Neuronal stem cell (in vitro differentiated cells): ENCODE measurements around the gene C1orf74.
A peak's percentile ranks its signal among the peaks of the same experiment; 100 is the strongest.

Source experiments
- DNase-seq: peaks from one replicate; pipeline ENCODE4 v3.0.0-alpha.2; 2013; ENCODE audit warnings: low spot score
- H2AFZ ChIP-seq: one replicate; pipeline ENCODE4 v1.6.1; 2013; ENCODE audit warnings: mild to moderate bottlenecking, low read length, inconsistent platforms
- H2AK5ac ChIP-seq: 2 replicates; pipeline ENCODE4 v1.6.1; 2013; ENCODE audit warnings: low read depth, mild to moderate bottlenecking, inconsistent platforms, low read length, moderate library complexity, mixed read lengths
- H2BK120ac ChIP-seq: 2 replicates; pipeline ENCODE4 v1.6.1; 2013; ENCODE audit warnings: low read depth, mild to moderate bottlenecking, inconsistent platforms, low read length, moderate library complexity, mixed read lengths
- H2BK12ac ChIP-seq: one replicate; pipeline ENCODE4 v1.6.1; 2013; ENCODE audit warnings: low read length, inconsistent platforms
- H2BK15ac ChIP-seq: 2 replicates; pipeline ENCODE4 v1.6.1; 2013; ENCODE audit warnings: mild to moderate bottlenecking, low read length, inconsistent platforms, mixed read lengths
- H2BK5ac ChIP-seq: one replicate; pipeline ENCODE4 v1.6.1; 2013; ENCODE audit warnings: inconsistent platforms, mild to moderate bottlenecking, low read length, moderate library complexity
- H3K14ac ChIP-seq: one replicate; pipeline ENCODE4 v1.6.1; 2013; ENCODE audit warnings: low read length, inconsistent platforms
- H3K18ac ChIP-seq: 2 replicates; pipeline ENCODE4 v1.6.1; 2013; ENCODE audit warnings: low read length, inconsistent platforms
- H3K23ac ChIP-seq: 2 replicates; pipeline ENCODE4 v1.6.1; 2013; ENCODE audit warnings: low read depth, mild to moderate bottlenecking, mixed read lengths, low read length, inconsistent platforms; ENCODE audit not compliant: poor library complexity
- H3K27ac ChIP-seq: replicated peaks from 3 replicates; pipeline ENCODE4 v1.5.1; 2013; ENCODE audit warnings: low read length, inconsistent platforms
- H3K27me3 ChIP-seq, 3 experiments: 2 replicates each; pipeline ENCODE4 v1.6.1; 2013; ENCODE audit warnings: low read length in 3 of 3, mild to moderate bottlenecking in 2 of 3, inconsistent platforms in 1 of 3, low read depth in 1 of 3, mixed read lengths in 1 of 3, moderate library complexity in 1 of 3; ENCODE audit not compliant: control insufficient read depth in 3 of 3, insufficient read depth in 3 of 3
- H3K36me3 ChIP-seq, 2 donors: replicated peaks in 1 of 2; 2 replicates each; pipeline ENCODE4 v1.6.1; 2013; ENCODE audit warnings: low read length in 2 of 2; ENCODE audit not compliant: control insufficient read depth in 2 of 2, insufficient read depth in 2 of 2
- H3K4ac ChIP-seq: 2 replicates; pipeline ENCODE4 v1.6.1; 2013; ENCODE audit warnings: inconsistent platforms, mild to moderate bottlenecking, low read length, moderate library complexity
- H3K4me1 ChIP-seq, 2 donors: 1 replicate in 1 of 2; 2 replicates in 1 of 2; pipeline ENCODE4 v1.6.1; 2013; ENCODE audit warnings: low read length in 2 of 2, low read depth in 1 of 2; ENCODE audit not compliant: control insufficient read depth in 2 of 2, insufficient read depth in 1 of 2
- H3K4me2 ChIP-seq: one replicate; pipeline ENCODE4 v1.6.1; 2013; ENCODE audit warnings: mild to moderate bottlenecking, low read length, inconsistent platforms; ENCODE audit not compliant: insufficient read depth, poor library complexity, severe bottlenecking
- H3K4me3 ChIP-seq, 2 donors: 2 replicates each; pipeline ENCODE4 v1.5.1; 2013; ENCODE audit warnings: low read length in 2 of 2, mild to moderate bottlenecking in 2 of 2, inconsistent platforms in 1 of 2, moderate library complexity in 1 of 2
- H3K79me1 ChIP-seq: one replicate; pipeline ENCODE4 v1.6.1; 2013; ENCODE audit warnings: low read depth, mild to moderate bottlenecking, inconsistent platforms, low read length, moderate library complexity
- H3K9ac ChIP-seq: one replicate; pipeline ENCODE4 v1.6.1; 2013; ENCODE audit warnings: mild to moderate bottlenecking, low read depth, low read length, inconsistent platforms; ENCODE audit not compliant: poor library complexity
- H3K9me3 ChIP-seq, 2 donors: replicated peaks in 1 of 2; 2 replicates each; pipeline versions ENCODE3 to v1.6.1; 2013; ENCODE audit warnings: low read length in 2 of 2, mild to moderate bottlenecking in 2 of 2, inconsistent platforms in 1 of 2, low read depth in 1 of 2, mixed read lengths in 1 of 2, moderate library complexity in 1 of 2; ENCODE audit not compliant: control insufficient read depth in 2 of 2, insufficient read depth in 1 of 2
- H4K8ac ChIP-seq: one replicate; pipeline ENCODE4 v1.6.1; 2013; ENCODE audit warnings: low read depth, mild to moderate bottlenecking, inconsistent platforms, low read length, moderate library complexity
- H4K91ac ChIP-seq: one replicate; pipeline ENCODE4 v1.6.1; 2013; ENCODE audit warnings: low read length, low read depth, mild to moderate bottlenecking, inconsistent platforms; ENCODE audit not compliant: poor library complexity
- WGBS, 2 donors: extraction: QIAGEN DNeasy Blood & Tissue Kit; methylation state at CpG; one replicate each; pipeline ENCODE4 v1.1.7; 2013; ENCODE audit warnings: missing lambda C conversion rate in 2 of 2, mixed read lengths in 1 of 2; ENCODE audit not compliant: insufficient read length in 2 of 2, insufficient replicate concordance in 1 of 2; ENCODE audit errors: extremely low coverage in 2 of 2; 5-methylcytosine and 5-hydroxymethylcytosine counted together

Gene C1orf74

DNA sequence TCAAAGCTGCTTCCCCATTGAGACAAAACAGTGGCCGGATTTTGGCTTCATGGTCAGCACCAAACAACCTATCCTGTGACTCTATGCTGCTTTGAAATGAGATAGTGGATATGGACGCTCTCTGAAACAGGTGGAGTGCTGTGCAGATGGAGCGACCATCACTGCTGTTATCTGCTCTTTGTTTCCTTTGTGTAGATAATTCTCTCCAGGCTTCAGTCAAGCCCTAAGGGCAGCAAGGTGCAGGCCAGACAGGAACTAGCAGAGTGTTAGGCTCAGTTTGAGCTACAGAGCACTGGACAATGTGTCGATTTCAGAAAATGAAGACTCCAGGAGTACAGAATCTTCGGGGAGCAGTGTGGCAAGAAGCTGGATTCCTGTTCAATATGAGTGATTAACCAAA lies 26.4 kb upstream of the C1orf74 start:
- Histone ChIP-seq H3K14ac (no peak overlapping the region), H2AK5ac (no peak overlapping the region), H3K36me3 (no peaks in the 10 kb centered on the region), H2BK15ac (no peak overlapping the region), H3K9ac (no peak overlapping the region), H2BK12ac (no peak overlapping the region), H4K91ac (no peak overlapping the region), H3K4ac (no peak overlapping the region), H3K4me2 (no peak overlapping the region), H3K27ac (no peak overlapping the region), H3K79me1 (no peaks in the 10 kb centered on the region), H2BK5ac (no peak overlapping the region), H3K4me1 (peaks cover 4 to 7% of the 10 kb centered on the region in 2 donors), H3K23ac (no peak overlapping the region), H3K9me3 (peaks cover 0 to under 1% of the 10 kb centered on the region in 2 donors), H2BK120ac (no peak overlapping the region), H4K8ac (no peak overlapping the region), H3K18ac (no peak overlapping the region), H2AFZ (peak overlapping the region; percentile 73), H3K4me3 (no peak overlapping the region), H3K27me3 (peaks cover 0 to 35% (median 1%) of the 10 kb centered on the region in 3 experiments)
- WGBS, 2 donors = no CpG with 5 or more reads among the region's 5 CpGs
- DNase-seq = no peak

DNA sequence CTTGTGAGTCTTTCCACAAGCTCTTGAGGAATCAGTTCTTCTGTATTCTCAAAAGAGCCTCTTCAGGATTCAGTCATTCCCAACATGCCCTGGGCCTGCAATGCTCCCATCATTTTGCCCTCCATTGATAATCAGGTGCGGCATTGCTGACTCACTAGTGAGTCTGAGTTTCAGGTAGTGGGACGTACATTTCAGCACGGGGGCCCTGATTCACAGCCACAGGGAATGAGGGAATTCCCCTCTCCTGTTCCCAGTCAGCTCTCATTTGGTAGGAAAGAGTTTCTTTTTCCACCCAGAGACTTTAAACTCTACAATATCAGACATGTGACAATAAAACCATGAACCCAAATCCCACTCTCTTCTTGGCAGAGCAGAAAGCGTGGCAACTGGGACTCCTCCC lies 25.3 kb upstream of the C1orf74 start:
- no peak overlapping the region for H2BK15ac ChIP-seq
- no peak overlapping the region for H3K18ac ChIP-seq
- H3K9me3 ChIP-seq = peaks cover 0 to 4% of the 10 kb centered on the region in 2 donors
- no peak overlapping the region for H4K8ac ChIP-seq
- no peaks in the 10 kb centered on the region for H3K79me1 ChIP-seq
- no peak overlapping the region for H3K4me2 ChIP-seq
- H4K91ac ChIP-seq = no peak overlapping the region
- H3K27ac ChIP-seq = no peak overlapping the region
- no peak overlapping the region for H2BK12ac ChIP-seq
- peaks cover 4 to 8% of the 10 kb centered on the region in 2 donors for H3K4me1 ChIP-seq
- H2BK120ac ChIP-seq = no peak overlapping the region
- WGBS, 2 donors = no CpG with 5 or more reads among the region's 4 CpGs
- no peak overlapping the region for H3K4ac ChIP-seq
- DNase-seq = no peak
- no peaks in the 10 kb centered on the region for H3K36me3 ChIP-seq
- no peak overlapping the region for H3K23ac ChIP-seq
- H3K9ac ChIP-seq = no peak overlapping the region
- no peak overlapping the region for H2AK5ac ChIP-seq
- H3K14ac ChIP-seq = no peak overlapping the region
- H2BK5ac ChIP-seq = no peak overlapping the region
- peaks cover 0 to 42% (median 13%) of the 10 kb centered on the region in 3 experiments for H3K27me3 ChIP-seq
- no peak overlapping the region for H2AFZ ChIP-seq
- H3K4me3 ChIP-seq = no peak overlapping the region

DNA sequence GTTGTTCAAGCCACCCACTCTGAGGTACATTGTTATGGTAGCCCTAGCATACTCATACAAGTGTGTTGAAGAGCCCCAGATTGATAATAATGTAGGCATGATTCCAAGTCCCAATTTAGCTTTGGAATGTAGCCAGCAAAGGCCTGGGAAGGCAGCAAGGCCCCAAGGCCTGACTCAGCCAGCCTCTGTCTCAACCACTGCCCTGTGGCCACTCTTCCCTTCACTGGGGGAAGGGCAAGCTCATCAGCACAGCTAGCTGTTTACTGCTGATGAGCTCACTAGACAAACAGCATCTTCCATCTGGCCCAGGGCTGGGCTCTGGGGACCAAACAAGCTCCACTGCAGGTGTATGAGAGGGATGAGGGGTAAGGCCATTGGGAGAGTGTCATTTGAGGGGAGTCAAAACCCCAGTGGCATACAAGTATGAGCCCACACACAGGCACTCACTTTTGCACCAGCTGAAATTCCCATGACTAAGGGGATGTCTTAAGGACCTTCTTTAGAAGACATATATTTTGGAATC lies 23.8 kb upstream of the C1orf74 start:
- peaks cover 0 to 4% of the 10 kb centered on the region in 2 donors for H3K9me3 ChIP-seq
- no peak overlapping the region for H2AK5ac ChIP-seq
- H3K4me2 ChIP-seq = no peak overlapping the region
- no peak overlapping the region for H3K9ac ChIP-seq
- H3K14ac ChIP-seq = no peak overlapping the region
- H3K18ac ChIP-seq = no peak overlapping the region
- peaks cover 4 to 8% of the 10 kb centered on the region in 2 donors for H3K4me1 ChIP-seq
- H2AFZ ChIP-seq = no peak overlapping the region
- no peak for DNase-seq
- H4K8ac ChIP-seq = no peak overlapping the region
- no peak overlapping the region for H2BK120ac ChIP-seq
- H2BK12ac ChIP-seq = no peak overlapping the region
- H3K4me3 ChIP-seq = no peak overlapping the region
- H3K79me1 ChIP-seq = no peaks in the 10 kb centered on the region
- H3K4ac ChIP-seq = no peak overlapping the region
- peaks cover 0 to 49% (median 21%) of the 10 kb centered on the region in 3 experiments for H3K27me3 ChIP-seq
- no peak overlapping the region for H2BK5ac ChIP-seq
- peak overlapping the region; percentile 38 for H3K23ac ChIP-seq
- no peak overlapping the region for H4K91ac ChIP-seq
- H3K36me3 ChIP-seq = no peaks in the 10 kb centered on the region
- H2BK15ac ChIP-seq = no peak overlapping the region
- no peak overlapping the region for H3K27ac ChIP-seq

DNA sequence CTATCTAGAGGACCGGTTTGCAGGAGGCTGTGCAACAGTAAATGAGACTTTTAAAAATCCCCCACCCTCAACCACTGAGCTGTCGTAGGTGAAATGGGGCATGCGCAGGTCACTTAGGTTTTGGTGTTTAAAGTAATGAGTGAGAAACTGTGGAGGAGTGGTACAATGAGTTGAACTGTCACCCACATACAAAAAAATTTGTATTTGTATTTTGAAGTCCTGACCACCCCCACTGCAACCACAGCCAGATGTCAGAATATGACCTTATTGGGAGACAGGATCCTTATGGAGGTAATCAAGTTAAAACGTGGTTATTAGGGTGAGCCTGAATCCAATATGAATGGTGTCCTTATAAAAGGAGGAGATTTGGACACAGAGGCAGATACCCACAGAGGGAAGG lies 23.1 kb upstream of the C1orf74 start:
- Histone ChIP-seq H3K27ac (no peak overlapping the region), H2AK5ac (no peak overlapping the region), H3K9ac (no peak overlapping the region), H2AFZ (no peak overlapping the region), H3K4ac (no peak overlapping the region), H2BK120ac (no peak overlapping the region), H3K4me1 (peaks cover 4 to 8% of the 10 kb centered on the region in 2 donors), H2BK12ac (no peak overlapping the region), H3K4me3 (no peak overlapping the region), H4K8ac (no peak overlapping the region), H2BK5ac (no peak overlapping the region), H3K18ac (no peak overlapping the region), H4K91ac (no peak overlapping the region), H3K36me3 (no peaks in the 10 kb centered on the region), H3K23ac (no peak overlapping the region), H2BK15ac (no peak overlapping the region), H3K4me2 (no peak overlapping the region), H3K27me3 (peaks cover 0 to 49% (median 21%) of the 10 kb centered on the region in 3 experiments), H3K9me3 (peaks cover 0 to 4% of the 10 kb centered on the region in 2 donors), H3K14ac (no peak overlapping the region), H3K79me1 (no peaks in the 10 kb centered on the region)
- DNase-seq = no peak
- WGBS, 2 donors = no CpG with 5 or more reads among the region's 4 CpGs
